Measurements from ENCODE around the gene PPP1R3F. TPM values are rescaled to one million over a fixed set of nuclear protein-coding genes. Genes with fewer than 3 reads are reported as not detected.

Gene PPP1R3F
- total RNA-seq, 1 experiment from 2014 or later: 7.3 TPM

DNA sequence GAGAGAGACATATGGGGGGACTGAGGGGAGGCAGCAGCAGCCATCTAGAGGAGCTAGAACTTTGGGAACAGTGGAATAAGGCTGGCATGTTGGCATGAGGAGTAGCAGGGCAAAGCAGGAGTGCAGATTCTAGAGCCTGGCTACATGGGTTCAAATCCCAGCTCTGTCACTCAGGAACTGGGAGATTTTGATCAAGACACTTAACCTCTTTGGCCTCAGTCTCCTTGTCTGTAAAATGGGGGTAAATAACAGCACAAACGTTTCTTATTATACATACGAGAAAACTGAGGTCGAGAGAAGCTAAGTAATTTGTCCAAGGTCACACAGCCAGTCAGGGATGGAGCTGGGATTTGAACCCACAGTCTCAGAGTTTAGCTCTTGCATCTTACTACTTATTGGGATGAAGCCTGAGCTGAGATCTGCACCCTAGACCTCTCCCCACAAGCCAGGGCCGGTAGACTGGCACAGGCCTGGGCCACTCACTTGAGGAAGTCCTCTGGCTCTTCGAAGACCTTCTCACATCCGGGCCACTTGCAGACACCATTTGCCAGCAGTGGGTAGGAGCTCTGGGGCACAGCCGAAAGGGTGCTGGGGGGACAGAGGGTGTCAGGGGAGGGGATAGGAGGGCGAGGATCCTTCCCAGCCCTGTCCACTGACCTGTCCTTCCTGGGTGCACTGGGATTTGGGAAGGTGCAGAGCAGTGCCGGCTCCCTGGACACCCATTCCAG lies 13.2 kb upstream of the PPP1R3F start:
- no peak overlapping the region for H4K91ac ChIP-seq (ENCODE audit: insufficient read length, low read depth, low read length)
- no peak overlapping the region for H2BK15ac ChIP-seq (ENCODE audit: low read depth, low read length)
- H2BK5ac ChIP-seq (ENCODE audit: insufficient read length, low read length): no peak overlapping the region
- H3K79me1 ChIP-seq (ENCODE audit: insufficient read depth, low read depth, low read length, poor library complexity, severe bottlenecking): no peaks in the 10 kb centered on the region
- H3K4me1 Mint-ChIP-seq: peaks cover 8 to 12% of the 10 kb centered on the region in 2 experiments
- peaks cover 14% of the 10 kb centered on the region for H3K27me3 Mint-ChIP-seq (ENCODE audit: low read depth)
- no peak overlapping the region for H3K4ac ChIP-seq (ENCODE audit: low read depth, low read length)
- no peak overlapping the region for H2AK5ac ChIP-seq (ENCODE audit: insufficient read length, low read length)
- H3K4me2 ChIP-seq (ENCODE audit: insufficient read depth, insufficient read length, low read length): no peak overlapping the region
- no peak overlapping the region for H3T11ph ChIP-seq (ENCODE audit: low read length)
- no peak overlapping the region for H3K56ac ChIP-seq (ENCODE audit: insufficient read length, low read depth, low read length)
- no peak overlapping the region for H2AFZ ChIP-seq (ENCODE audit: low read length)
- no peak overlapping the region for H3K27ac ChIP-seq (ENCODE audit: insufficient read length, low read depth, low read length)
- no peak overlapping the region for H3K4me3 Mint-ChIP-seq
- no peak for DNase-seq
- no peaks in the 10 kb centered on the region for H3K27me3 ChIP-seq (ENCODE audit: insufficient read depth, low read length)
- no peak overlapping the region for H4K8ac ChIP-seq (replicated peaks; ENCODE audit: insufficient read length, low read depth, low read length)
- H3K4me1 ChIP-seq (ENCODE audit: insufficient read depth, low read length): no peaks in the 10 kb centered on the region
- no peak overlapping the region for H3K27ac Mint-ChIP-seq
- no peak overlapping the region for H3K9ac ChIP-seq (ENCODE audit: extremely low read depth, insufficient read length, low read length)
- no peak overlapping the region for H3K14ac ChIP-seq (ENCODE audit: insufficient read depth, low read length)
- no peaks in the 10 kb centered on the region for H3K23me2 ChIP-seq (ENCODE audit: insufficient read length, low read depth, low read length, poor library complexity, severe bottlenecking)
- TF ChIP-seq, protein P1, sequence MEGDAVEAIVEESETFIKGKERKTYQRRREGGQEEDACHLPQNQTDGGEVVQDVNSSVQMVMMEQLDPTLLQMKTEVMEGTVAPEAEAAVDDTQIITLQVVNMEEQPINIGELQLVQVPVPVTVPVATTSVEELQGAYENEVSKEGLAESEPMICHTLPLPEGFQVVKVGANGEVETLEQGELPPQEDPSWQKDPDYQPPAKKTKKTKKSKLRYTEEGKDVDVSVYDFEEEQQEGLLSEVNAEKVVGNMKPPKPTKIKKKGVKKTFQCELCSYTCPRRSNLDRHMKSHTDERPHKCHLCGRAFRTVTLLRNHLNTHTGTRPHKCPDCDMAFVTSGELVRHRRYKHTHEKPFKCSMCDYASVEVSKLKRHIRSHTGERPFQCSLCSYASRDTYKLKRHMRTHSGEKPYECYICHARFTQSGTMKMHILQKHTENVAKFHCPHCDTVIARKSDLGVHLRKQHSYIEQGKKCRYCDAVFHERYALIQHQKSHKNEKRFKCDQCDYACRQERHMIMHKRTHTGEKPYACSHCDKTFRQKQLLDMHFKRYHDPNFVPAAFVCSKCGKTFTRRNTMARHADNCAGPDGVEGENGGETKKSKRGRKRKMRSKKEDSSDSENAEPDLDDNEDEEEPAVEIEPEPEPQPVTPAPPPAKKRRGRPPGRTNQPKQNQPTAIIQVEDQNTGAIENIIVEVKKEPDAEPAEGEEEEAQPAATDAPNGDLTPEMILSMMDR (conservative IDR thresholded peaks at IDR 0.05): no peak
- no peak overlapping the region for H2BK120ac ChIP-seq (ENCODE audit: low read depth, low read length, poor library complexity, severe bottlenecking)
- peaks cover 71 to 73% of the 10 kb centered on the region in 2 experiments for H3K9me3 Mint-ChIP-seq
- H3K9me3 ChIP-seq (ENCODE audit: control insufficient read depth, low read depth, low read length): peaks cover 15% of the 10 kb centered on the region
- H3K36me3 Mint-ChIP-seq (ENCODE audit: insufficient read depth in 1 of 3, low read depth in 3 of 3): peaks cover 5 to 16% (median 10%) of the 10 kb centered on the region in 3 experiments
- no peak overlapping the region for H4K5ac ChIP-seq (ENCODE audit: insufficient read length, low read depth, low read length)
- WGBS (ENCODE audit: extremely low coverage, insufficient read length, low lambda C conversion rate): no CpG with 5 or more reads among the region's 9 CpGs
- H2BK12ac ChIP-seq (ENCODE audit: insufficient read length, low read depth, low read length): no peak overlapping the region
- no peak overlapping the region for H2BK20ac ChIP-seq (ENCODE audit: low read depth, low read length, poor library complexity, severe bottlenecking)
- no peaks in the 10 kb centered on the region for H4K20me1 ChIP-seq (ENCODE audit: control insufficient read depth, insufficient read depth, insufficient read length)
- no peaks in the 10 kb centered on the region for H3K79me2 ChIP-seq (ENCODE audit: insufficient read depth, low read length)
- no peak overlapping the region for H3K18ac ChIP-seq (ENCODE audit: insufficient read length, low read depth, low read length)
- no peak overlapping the region for H3K23ac ChIP-seq (ENCODE audit: insufficient read length, low read depth, low read length)

Data from H9 (cell line).